Ishikawa (cell line): Measurements from ENCODE around the gene ALDH2.

Experiments
- CEBPB ChIP-seq: IDR thresholded peaks from 2 replicates; pipeline ENCODE4 v1.6.1; 2012
- CREB1 ChIP-seq: IDR thresholded peaks from 2 replicates; pipeline ENCODE4 v1.6.1; 2012; ENCODE audit warnings: low read depth
- EGR1 ChIP-seq: IDR thresholded peaks from 2 replicates; pipeline ENCODE4 v1.6.1; 2012
- EP300 ChIP-seq: IDR thresholded peaks from 2 replicates; pipeline ENCODE4 v1.6.1; 2012; ENCODE audit warnings: borderline replicate concordance
- FOXM1 ChIP-seq: IDR thresholded peaks from 2 replicates; pipeline ENCODE4 v1.6.1; 2012; ENCODE audit warnings: low read depth, borderline replicate concordance
- NFIC ChIP-seq: IDR thresholded peaks from 2 replicates; pipeline ENCODE4 v1.6.1; 2012
- RAD21 ChIP-seq: IDR thresholded peaks from 2 replicates; pipeline ENCODE4 v1.6.1; 2012; ENCODE audit warnings: low read depth
- TAF1 ChIP-seq: IDR thresholded peaks from 2 replicates; pipeline ENCODE4 v1.6.1; 2012; ENCODE audit warnings: low read depth, mild to moderate bottlenecking
- TEAD4 ChIP-seq: IDR thresholded peaks from 2 replicates; pipeline ENCODE4 v1.6.1; 2012
- YY1 ChIP-seq: IDR thresholded peaks from 2 replicates; pipeline ENCODE4 v1.6.1; 2012; ENCODE audit warnings: low read depth
- ZBTB7A ChIP-seq: IDR thresholded peaks from 2 replicates; pipeline ENCODE4 v1.6.1; 2012; ENCODE audit warnings: low read depth
- TF ChIP-seq, protein P1 (sequence below): IDR thresholded peaks from 2 replicates; pipeline ENCODE4 v1.6.1; 2012; ENCODE audit warnings: low read depth, mild to moderate bottlenecking
- TF ChIP-seq, protein P2 (sequence below): IDR thresholded peaks from 2 replicates; pipeline ENCODE4 v1.6.1; 2012
- TF ChIP-seq, protein P3 (sequence below): IDR thresholded peaks from 2 replicates; pipeline ENCODE4 v1.6.1; 2012

DNA sequence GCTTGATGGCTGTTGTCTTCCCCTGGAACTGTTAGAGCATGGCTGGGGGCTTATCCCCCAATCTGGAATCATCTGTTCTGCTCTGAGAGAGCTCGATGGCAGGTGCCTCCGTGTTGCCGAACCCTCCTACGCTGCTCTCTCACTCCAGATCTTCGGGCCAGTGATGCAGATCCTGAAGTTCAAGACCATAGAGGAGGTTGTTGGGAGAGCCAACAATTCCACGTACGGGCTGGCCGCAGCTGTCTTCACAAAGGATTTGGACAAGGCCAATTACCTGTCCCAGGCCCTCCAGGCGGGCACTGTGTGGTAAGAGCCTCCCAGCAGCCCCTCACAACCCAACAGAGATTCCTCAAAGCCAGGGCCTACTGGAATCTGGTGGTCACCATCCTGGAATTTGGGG lies 33.0 kb downstream of the ALDH2 start:
- TF ChIP-seq YY1 (no peak), EGR1 (no peak), RAD21 (no peak), ZBTB7A (no peak), TEAD4 (no peak), TAF1 (no peak), FOXM1 (no peak), EP300 (no peak), CREB1 (no peak), CEBPB (no peak), NFIC (no peak)
- TF ChIP-seq, protein P1, sequence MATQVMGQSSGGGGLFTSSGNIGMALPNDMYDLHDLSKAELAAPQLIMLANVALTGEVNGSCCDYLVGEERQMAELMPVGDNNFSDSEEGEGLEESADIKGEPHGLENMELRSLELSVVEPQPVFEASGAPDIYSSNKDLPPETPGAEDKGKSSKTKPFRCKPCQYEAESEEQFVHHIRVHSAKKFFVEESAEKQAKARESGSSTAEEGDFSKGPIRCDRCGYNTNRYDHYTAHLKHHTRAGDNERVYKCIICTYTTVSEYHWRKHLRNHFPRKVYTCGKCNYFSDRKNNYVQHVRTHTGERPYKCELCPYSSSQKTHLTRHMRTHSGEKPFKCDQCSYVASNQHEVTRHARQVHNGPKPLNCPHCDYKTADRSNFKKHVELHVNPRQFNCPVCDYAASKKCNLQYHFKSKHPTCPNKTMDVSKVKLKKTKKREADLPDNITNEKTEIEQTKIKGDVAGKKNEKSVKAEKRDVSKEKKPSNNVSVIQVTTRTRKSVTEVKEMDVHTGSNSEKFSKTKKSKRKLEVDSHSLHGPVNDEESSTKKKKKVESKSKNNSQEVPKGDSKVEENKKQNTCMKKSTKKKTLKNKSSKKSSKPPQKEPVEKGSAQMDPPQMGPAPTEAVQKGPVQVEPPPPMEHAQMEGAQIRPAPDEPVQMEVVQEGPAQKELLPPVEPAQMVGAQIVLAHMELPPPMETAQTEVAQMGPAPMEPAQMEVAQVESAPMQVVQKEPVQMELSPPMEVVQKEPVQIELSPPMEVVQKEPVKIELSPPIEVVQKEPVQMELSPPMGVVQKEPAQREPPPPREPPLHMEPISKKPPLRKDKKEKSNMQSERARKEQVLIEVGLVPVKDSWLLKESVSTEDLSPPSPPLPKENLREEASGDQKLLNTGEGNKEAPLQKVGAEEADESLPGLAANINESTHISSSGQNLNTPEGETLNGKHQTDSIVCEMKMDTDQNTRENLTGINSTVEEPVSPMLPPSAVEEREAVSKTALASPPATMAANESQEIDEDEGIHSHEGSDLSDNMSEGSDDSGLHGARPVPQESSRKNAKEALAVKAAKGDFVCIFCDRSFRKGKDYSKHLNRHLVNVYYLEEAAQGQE = no peak
- TF ChIP-seq, protein P2, sequence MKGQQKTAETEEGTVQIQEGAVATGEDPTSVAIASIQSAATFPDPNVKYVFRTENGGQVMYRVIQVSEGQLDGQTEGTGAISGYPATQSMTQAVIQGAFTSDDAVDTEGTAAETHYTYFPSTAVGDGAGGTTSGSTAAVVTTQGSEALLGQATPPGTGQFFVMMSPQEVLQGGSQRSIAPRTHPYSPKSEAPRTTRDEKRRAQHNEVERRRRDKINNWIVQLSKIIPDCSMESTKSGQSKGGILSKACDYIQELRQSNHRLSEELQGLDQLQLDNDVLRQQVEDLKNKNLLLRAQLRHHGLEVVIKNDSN = no peak
- TF ChIP-seq, protein P3, sequence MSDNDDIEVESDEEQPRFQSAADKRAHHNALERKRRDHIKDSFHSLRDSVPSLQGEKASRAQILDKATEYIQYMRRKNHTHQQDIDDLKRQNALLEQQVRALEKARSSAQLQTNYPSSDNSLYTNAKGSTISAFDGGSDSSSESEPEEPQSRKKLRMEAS = no peak
